A549 treated with GW870086 at 1 μM for 4 hours (cell line): ENCODE measurements around the gene ARID1A. TPM values are rescaled to one million over a fixed set of nuclear protein-coding genes. Genes with fewer than 3 reads are reported as not detected.

Source experiments
- total RNA-seq: library from RNA; stranded (reverse); fragments of 200-300 nt; extraction: Qiagen RNA extraction; gene quantifications from 5 replicates; pipeline ENCODE4 v1.2.3, GENCODE V29; 2022; ENCODE audit warnings: low read depth

The ARID1A gene
- 34.2 to 37.1 TPM (median 35.4 TPM) in 5 replicates for total RNA-seq

DNA sequence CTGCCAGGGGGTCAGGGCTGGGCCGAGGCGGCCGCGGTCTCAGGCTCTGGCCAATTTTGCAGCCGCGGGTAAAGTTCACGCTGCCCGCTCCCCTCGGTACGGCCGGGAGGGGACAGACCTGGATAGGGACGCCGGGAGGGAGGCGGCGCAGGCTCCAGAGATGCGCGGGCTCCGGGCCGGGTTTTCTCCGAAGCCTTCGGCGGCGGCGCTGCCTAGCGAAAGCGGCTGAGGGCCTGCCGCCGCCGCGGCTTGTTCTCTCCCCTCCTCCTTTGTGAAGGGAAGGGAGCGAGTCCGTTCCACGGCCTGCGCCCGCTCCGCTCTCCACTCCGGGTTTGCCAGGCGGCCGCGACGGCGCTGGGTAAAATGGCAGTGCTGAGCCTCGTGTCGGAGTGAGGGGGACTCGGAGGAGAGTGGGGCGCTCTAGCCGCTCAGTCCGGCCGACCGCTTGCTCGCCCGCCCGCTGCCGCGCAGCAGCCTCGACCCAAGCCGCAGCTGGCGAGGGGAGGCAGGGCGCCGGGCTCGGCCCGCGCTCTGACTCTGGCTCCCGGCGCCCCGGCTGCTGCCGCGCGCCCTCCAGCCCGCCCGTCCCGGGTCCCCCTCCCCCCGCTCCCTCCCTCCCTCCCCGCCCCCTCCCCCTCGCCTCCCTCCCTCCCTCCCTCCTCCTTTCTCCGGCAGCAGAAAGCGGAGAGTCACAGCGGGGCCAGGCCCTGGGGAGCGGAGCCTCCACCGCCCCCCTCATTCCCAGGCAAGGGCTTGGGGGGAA is at the start of gene ARID1A:
TSS of gene ARID1A (plus strand) at position 660 of the 763 bp plus-strand sequence. CDS start 389 bp downstream, outside the sequence.

DNA sequence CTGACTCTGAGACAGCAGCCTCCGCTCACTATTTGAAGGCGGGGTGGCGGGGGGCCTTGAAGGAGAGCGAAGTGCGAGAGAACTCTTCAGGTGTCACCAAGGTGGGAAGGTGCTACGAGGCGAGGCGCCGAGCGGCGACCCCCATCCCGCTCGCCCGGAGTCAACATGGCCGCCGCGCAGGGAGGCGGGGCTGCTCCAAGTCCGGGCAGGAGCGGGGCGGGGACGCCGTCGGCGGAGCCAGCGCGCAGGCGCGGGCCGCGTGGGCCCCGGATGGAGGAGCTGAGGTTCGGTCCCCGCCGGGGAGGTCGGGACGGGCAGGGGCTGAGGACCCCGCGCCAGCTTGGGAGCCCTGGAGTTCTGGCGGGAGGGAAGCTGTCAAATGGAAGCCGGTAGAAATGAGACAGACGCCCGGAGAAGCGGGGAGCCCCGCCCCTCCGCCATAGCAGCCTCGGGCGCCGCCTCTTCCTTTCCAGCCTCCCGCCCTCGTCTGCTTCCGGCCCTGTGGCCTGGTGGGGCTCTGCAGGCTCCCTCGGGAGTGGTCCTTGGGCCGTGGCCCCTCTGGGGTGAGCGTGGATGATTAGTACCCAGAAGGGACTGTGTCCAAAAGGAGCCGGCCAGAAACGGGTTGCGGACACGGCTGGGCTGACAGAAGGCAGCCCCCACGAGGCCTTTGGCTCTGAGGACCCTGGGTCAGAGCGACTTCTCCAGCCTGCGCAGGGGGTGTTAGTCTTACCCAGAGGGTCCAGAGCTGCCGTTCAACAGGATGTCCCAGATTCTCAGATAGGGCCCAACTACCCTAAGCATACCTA is 92.1 kb downstream of the ARID1A start, which contains the start of gene PIGV:
TSS of gene PIGV (plus strand) at position 245 of the 809 bp plus-strand sequence. CDS start 2,866 bp downstream, outside the sequence.

DNA sequence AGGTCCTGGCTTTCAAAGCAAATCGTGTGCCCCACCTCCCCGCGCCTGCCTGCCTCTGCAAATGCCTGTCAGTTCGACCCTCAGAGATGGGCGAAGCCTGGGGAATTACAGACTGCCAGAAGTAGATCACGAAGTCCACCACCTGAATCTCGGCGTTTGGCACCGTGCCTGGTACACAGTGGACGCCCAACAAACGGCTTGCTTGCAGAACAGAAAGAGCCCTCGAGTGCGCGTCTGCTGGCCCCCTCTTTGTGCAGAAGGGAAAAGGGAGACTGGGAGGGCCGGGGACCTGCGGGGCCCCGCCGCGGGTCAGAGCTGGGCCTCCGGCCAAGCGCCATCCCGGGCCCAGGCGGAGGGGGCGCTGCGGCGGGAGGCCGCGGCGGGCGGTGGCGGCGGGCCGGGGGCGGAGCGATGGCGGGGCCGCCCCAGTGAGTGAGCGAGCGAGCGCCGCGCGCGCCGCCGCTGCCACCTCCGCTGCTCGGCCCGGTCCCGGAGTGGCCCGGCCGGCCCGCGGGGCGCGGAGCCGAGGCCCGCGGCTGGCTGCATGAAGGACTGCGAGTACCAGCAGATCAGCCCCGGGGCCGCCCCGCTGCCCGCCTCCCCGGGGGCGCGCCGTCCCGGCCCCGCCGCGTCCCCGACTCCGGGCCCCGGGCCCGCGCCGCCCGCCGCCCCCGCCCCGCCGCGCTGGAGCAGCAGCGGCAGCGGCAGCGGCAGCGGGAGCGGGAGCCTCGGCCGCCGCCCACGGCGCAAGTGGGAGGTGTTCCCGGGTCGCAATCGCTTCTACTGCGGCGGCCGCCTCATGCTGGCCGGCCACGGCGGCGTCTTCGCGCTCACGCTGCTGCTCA is 130.7 kb downstream of the ARID1A start, which contains the start of gene ZDHHC18:
TSS of gene ZDHHC18 (plus strand) at position 428 of the 845 bp plus-strand sequence. CDS start at position 545, 117 bp downstream.

Other genes starting within 250 kb of the ARID1A start
- gene HMGN2, start 223.6 kb upstream of the ARID1A start, total RNA-seq, result 328 to 408 TPM (median 339 TPM) in 5 replicates
- 15.6 to 18.2 TPM (median 17.3 TPM) in 5 replicates for gene RPS6KA1, start 166.3 kb upstream of the ARID1A start, total RNA-seq
- gene PIGV, start 91.9 kb downstream of the ARID1A start, total RNA-seq, result 5.3 to 6.4 TPM (median 5.9 TPM) in 5 replicates
- 38.1 to 51.1 TPM (median 45.2 TPM) in 5 replicates for gene ZDHHC18, start 130.7 kb downstream of the ARID1A start, total RNA-seq
- gene SFN, start 167.1 kb downstream of the ARID1A start, total RNA-seq, result 584 to 787 TPM (median 687 TPM) in 5 replicates
- gene GPN2, start 194.3 kb downstream of the ARID1A start, total RNA-seq, result 16.5 to 29.5 TPM (median 27.6 TPM) in 5 replicates
- gene GPATCH3, start 204.5 kb downstream of the ARID1A start, total RNA-seq, result 8.9 to 10.7 TPM (median 9.9 TPM) in 5 replicates
- not detected in 5 replicates for gene NR0B2, start 218.0 kb downstream of the ARID1A start, total RNA-seq
- gene NUDC, start 225.7 kb downstream of the ARID1A start, total RNA-seq, result 117 to 146 TPM (median 128 TPM) in 5 replicates